Measurements from ENCODE around the gene CHST8. TPM values are rescaled to one million over a fixed set of nuclear protein-coding genes. Genes with fewer than 3 reads are reported as not detected.

Gene CHST8
- total RNA-seq, 4 donors from 2014 or later: 0.66 TPM; not detected in 3

- TF ChIP-seq, protein P1, sequence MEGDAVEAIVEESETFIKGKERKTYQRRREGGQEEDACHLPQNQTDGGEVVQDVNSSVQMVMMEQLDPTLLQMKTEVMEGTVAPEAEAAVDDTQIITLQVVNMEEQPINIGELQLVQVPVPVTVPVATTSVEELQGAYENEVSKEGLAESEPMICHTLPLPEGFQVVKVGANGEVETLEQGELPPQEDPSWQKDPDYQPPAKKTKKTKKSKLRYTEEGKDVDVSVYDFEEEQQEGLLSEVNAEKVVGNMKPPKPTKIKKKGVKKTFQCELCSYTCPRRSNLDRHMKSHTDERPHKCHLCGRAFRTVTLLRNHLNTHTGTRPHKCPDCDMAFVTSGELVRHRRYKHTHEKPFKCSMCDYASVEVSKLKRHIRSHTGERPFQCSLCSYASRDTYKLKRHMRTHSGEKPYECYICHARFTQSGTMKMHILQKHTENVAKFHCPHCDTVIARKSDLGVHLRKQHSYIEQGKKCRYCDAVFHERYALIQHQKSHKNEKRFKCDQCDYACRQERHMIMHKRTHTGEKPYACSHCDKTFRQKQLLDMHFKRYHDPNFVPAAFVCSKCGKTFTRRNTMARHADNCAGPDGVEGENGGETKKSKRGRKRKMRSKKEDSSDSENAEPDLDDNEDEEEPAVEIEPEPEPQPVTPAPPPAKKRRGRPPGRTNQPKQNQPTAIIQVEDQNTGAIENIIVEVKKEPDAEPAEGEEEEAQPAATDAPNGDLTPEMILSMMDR (IDR thresholded peaks at IDR 0.05): no peak
- TF ChIP-seq POLR2AphosphoS5 (IDR thresholded peaks at IDR 0.05) (no peak), EP300 (IDR thresholded peaks at IDR 0.05) (no peak), POLR2A (IDR thresholded peaks at IDR 0.05; ENCODE audit: low read depth) (no peak)
- no peak overlapping the region for H3K27ac ChIP-seq (replicated peaks in 1 of 4)
These were observed 137.6 kb downstream of the CHST8 start for GRCh38 chr19:33759356-33759755.

GRCh38 chr19:33763633-33764371, 142.0 kb downstream of the CHST8 start:
- intact Hi-C loops (cut with DNase I): no loop called here
- Histone ChIP-seq H3K9me3 (no peaks in the 10 kb centered on the region), H3K4me3 (no peak overlapping the region), H3K4me1 (peaks cover 2 to 4% (median 3%) of the 10 kb centered on the region in 4 donors), H3K27me3 (peaks cover 0 to 40% (median 2%) of the 10 kb centered on the region in 4 donors), H3K36me3 (no peaks in the 10 kb centered on the region), H3K27ac (replicated peaks in 1 of 4) (no peak overlapping the region)
- DNase-seq (ENCODE audit: extremely low spot score): no peak
- WGBS: 78% methylated on average over 9 of the region's 11 CpGs
- no peak for TF ChIP-seq EP300 (IDR thresholded peaks at IDR 0.05)
- TF ChIP-seq, protein P1 (IDR thresholded peaks at IDR 0.05): no peak
- TF ChIP-seq POLR2AphosphoS5 (IDR thresholded peaks at IDR 0.05): no peak
- TF ChIP-seq POLR2A (IDR thresholded peaks at IDR 0.05; ENCODE audit: low read depth): no peak

More at GRCh38 chr19:33759356-33759755, 137.6 kb downstream of the CHST8 start:
- DNase-seq (ENCODE audit: extremely low spot score): no peak
- Histone ChIP-seq H3K4me3 (no peak overlapping the region), H3K27me3 (peaks cover 0 to 30% (median 2%) of the 10 kb centered on the region in 4 donors), H3K9me3 (no peaks in the 10 kb centered on the region), H3K4me1 (peaks cover 8 to 12% (median 11%) of the 10 kb centered on the region in 4 donors), H3K36me3 (no peaks in the 10 kb centered on the region)
- intact Hi-C loops (cut with DNase I): no loop called here
- 94% methylated on average over 7 of the region's 7 CpGs for WGBS

- Histone ChIP-seq H3K27me3 (peaks cover 0 to 68% (median 2%) of the 10 kb centered on the region in 4 donors), H3K36me3 (no peaks in the 10 kb centered on the region), H3K4me3 (no peak overlapping the region), H3K27ac (replicated peaks in 1 of 4) (no peak overlapping the region), H3K9me3 (no peaks in the 10 kb centered on the region), H3K4me1 (no peaks in the 10 kb centered on the region)
- 68% methylated on average over 10 of the region's 13 CpGs for WGBS
- DNase-seq (ENCODE audit: extremely low spot score): no peak
- TF ChIP-seq, protein P1 (IDR thresholded peaks at IDR 0.05): no peak
- TF ChIP-seq POLR2AphosphoS5 (IDR thresholded peaks at IDR 0.05) (no peak), POLR2A (IDR thresholded peaks at IDR 0.05; ENCODE audit: low read depth) (no peak), EP300 (IDR thresholded peaks at IDR 0.05) (no peak)
- intact Hi-C loops (cut with DNase I): no loop called here
These were observed 144.9 kb downstream of the CHST8 start for GRCh38 chr19:33766623-33767022.

DNA sequence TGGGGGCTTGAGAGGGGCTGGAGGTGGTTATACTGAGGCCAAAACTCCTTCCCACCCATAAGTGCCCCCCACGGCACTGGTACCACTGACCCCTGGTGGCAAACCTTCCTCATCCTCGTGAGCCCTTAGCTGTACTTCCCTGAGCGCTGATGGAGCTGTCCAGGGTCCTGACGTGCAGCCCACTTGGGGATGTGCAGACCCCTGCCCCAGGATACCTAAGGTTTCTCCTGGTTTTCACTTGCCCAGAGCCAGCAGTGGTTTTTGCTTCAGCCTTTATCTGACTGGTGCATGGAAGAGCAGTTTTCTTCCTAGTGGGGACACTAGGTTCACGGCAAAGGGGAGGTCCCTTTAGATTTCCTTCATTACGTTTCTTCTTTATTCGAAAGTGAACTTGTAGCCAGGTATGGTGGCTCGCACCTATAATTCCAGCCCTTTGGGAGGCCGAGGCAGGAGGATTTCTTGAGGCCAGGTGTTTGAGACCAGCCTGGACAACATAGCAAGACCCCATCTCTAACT, 146.2 kb downstream of the CHST8 start:
- intact Hi-C loops (cut with DNase I): no loop called here
- 58% methylated on average over 6 of the region's 9 CpGs for WGBS
- Histone ChIP-seq H3K36me3 (no peaks in the 10 kb centered on the region), H3K4me3 (no peak overlapping the region), H3K9me3 (no peaks in the 10 kb centered on the region), H3K27ac (replicated peaks in 1 of 4) (no peak overlapping the region), H3K27me3 (peaks cover 0 to 74% (median 2%) of the 10 kb centered on the region in 4 donors), H3K4me1 (no peaks in the 10 kb centered on the region)
- TF ChIP-seq POLR2A (IDR thresholded peaks at IDR 0.05; ENCODE audit: low read depth): no peak
- TF ChIP-seq EP300 (IDR thresholded peaks at IDR 0.05): no peak
- TF ChIP-seq, protein P1 (IDR thresholded peaks at IDR 0.05): no peak
- TF ChIP-seq POLR2AphosphoS5 (IDR thresholded peaks at IDR 0.05): no peak
- DNase-seq (ENCODE audit: extremely low spot score): no peak
